ENCODE data around the gene MROH8.

MROH8 gene

GRCh38 chr20:37178839-37179682 lies at the start of gene MROH8, which contains the start of gene RPN2:
TSS of gene MROH8 (minus strand) at chr20:37179548.
TSS of gene RPN2 (plus strand) at chr20:37179330. CDS start at chr20:37179357, 27 bp downstream.
- ATAC-seq (ENCODE audit: low read depth) (peak; percentile 91), DNase-seq (ENCODE audit: low spot score in 2 of 2) (peak; percentile 84 to 86)
- H3K27me3 Mint-ChIP-seq = no peaks in the 10 kb centered on the region
- peaks cover 1% of the 10 kb centered on the region for H3K36me3 Mint-ChIP-seq
- peaks cover 27% of the 10 kb centered on the region for H3K4me1 Mint-ChIP-seq
- peak within 1 kb of the TSS; percentile 95 for H3K27ac Mint-ChIP-seq
- no peaks in the 10 kb centered on the region for H3K9me3 Mint-ChIP-seq
- peak within 1 kb of the TSS; percentile 99 for H3K4me3 Mint-ChIP-seq

- no peaks in the 10 kb centered on the region for H3K27me3 Mint-ChIP-seq
- H3K36me3 Mint-ChIP-seq = peaks cover 52% of the 10 kb centered on the region
- no peak overlapping the region for H3K27ac Mint-ChIP-seq
- DNase-seq (ENCODE audit: low spot score in 2 of 2) = no peak
- no peak for ATAC-seq (ENCODE audit: low read depth)
- no peaks in the 10 kb centered on the region for H3K9me3 Mint-ChIP-seq
- no peaks in the 10 kb centered on the region for H3K4me1 Mint-ChIP-seq
- H3K4me3 Mint-ChIP-seq = no peak overlapping the region
Measured at GRCh38 chr20:37228656-37229055, 49.3 kb upstream of the MROH8 start.

GRCh38 chr20:37228082-37228481 lies 48.7 kb upstream of the MROH8 start:
- Mint-ChIP-seq H3K4me1 (peaks cover under 1% of the 10 kb centered on the region), H3K27ac (no peak overlapping the region), H3K27me3 (no peaks in the 10 kb centered on the region), H3K36me3 (peaks cover 55% of the 10 kb centered on the region), H3K9me3 (no peaks in the 10 kb centered on the region), H3K4me3 (no peak overlapping the region)
- no peak for DNase-seq (ENCODE audit: low spot score in 2 of 2)
- no peak for ATAC-seq (ENCODE audit: low read depth)

- no peak for DNase-seq (ENCODE audit: low spot score in 2 of 2)
- H3K36me3 Mint-ChIP-seq = peaks cover 46% of the 10 kb centered on the region
- peaks cover 4% of the 10 kb centered on the region for H3K4me1 Mint-ChIP-seq
- H3K9me3 Mint-ChIP-seq = no peaks in the 10 kb centered on the region
- ATAC-seq (ENCODE audit: low read depth) = no peak
- no peak overlapping the region for H3K27ac Mint-ChIP-seq
- no peak overlapping the region for H3K4me3 Mint-ChIP-seq
- H3K27me3 Mint-ChIP-seq = no peaks in the 10 kb centered on the region
Measured at GRCh38 chr20:37226889-37227288, 47.5 kb upstream of the MROH8 start.

GRCh38 chr20:37225146-37225545 lies 45.8 kb upstream of the MROH8 start:
- ATAC-seq (ENCODE audit: low read depth) (no peak), DNase-seq (ENCODE audit: low spot score in 2 of 2) (no peak)
- H3K27me3 Mint-ChIP-seq = no peaks in the 10 kb centered on the region
- H3K27ac Mint-ChIP-seq = no peak overlapping the region
- H3K4me1 Mint-ChIP-seq = peaks cover 4% of the 10 kb centered on the region
- H3K9me3 Mint-ChIP-seq = no peaks in the 10 kb centered on the region
- peaks cover 35% of the 10 kb centered on the region for H3K36me3 Mint-ChIP-seq
- no peak overlapping the region for H3K4me3 Mint-ChIP-seq

GRCh38 chr20:37223053-37223452 lies 43.7 kb upstream of the MROH8 start:
- peaks cover 34% of the 10 kb centered on the region for H3K36me3 Mint-ChIP-seq
- no peaks in the 10 kb centered on the region for H3K9me3 Mint-ChIP-seq

GRCh38 chr20:37222086-37222485 lies 42.7 kb upstream of the MROH8 start:
- Mint-ChIP-seq H3K4me1 (peaks cover 6% of the 10 kb centered on the region), H3K4me3 (no peak overlapping the region), H3K36me3 (peaks cover 30% of the 10 kb centered on the region), H3K9me3 (no peaks in the 10 kb centered on the region), H3K27me3 (no peaks in the 10 kb centered on the region), H3K27ac (no peak overlapping the region)
- ATAC-seq (ENCODE audit: low read depth) (no peak), DNase-seq (ENCODE audit: low spot score in 2 of 2) (no peak)

More at GRCh38 chr20:37223053-37223452, 43.7 kb upstream of the MROH8 start:
- H3K27ac Mint-ChIP-seq = no peak overlapping the region
- peaks cover 6% of the 10 kb centered on the region for H3K4me1 Mint-ChIP-seq
- no peaks in the 10 kb centered on the region for H3K27me3 Mint-ChIP-seq
- no peak overlapping the region for H3K4me3 Mint-ChIP-seq
- DNase-seq (ENCODE audit: low spot score in 2 of 2) = no peak
- ATAC-seq (ENCODE audit: low read depth) = peak; percentile 70

- no peak overlapping the region for H3K27ac Mint-ChIP-seq
- no peak overlapping the region for H3K4me3 Mint-ChIP-seq
- H3K9me3 Mint-ChIP-seq = no peaks in the 10 kb centered on the region
- DNase-seq (ENCODE audit: low spot score in 2 of 2) (no peak), ATAC-seq (ENCODE audit: low read depth) (no peak)
- peaks cover 32% of the 10 kb centered on the region for H3K36me3 Mint-ChIP-seq
- H3K4me1 Mint-ChIP-seq = peaks cover 6% of the 10 kb centered on the region
- H3K27me3 Mint-ChIP-seq = no peaks in the 10 kb centered on the region
Measured at GRCh38 chr20:37220731-37221130, 41.4 kb upstream of the MROH8 start.

GRCh38 chr20:37219751-37220668 lies 40.7 kb upstream of the MROH8 start:
- Mint-ChIP-seq H3K9me3 (no peaks in the 10 kb centered on the region), H3K27me3 (no peaks in the 10 kb centered on the region), H3K36me3 (peaks cover 29% of the 10 kb centered on the region), H3K4me1 (peaks cover 6% of the 10 kb centered on the region), H3K27ac (no peak overlapping the region), H3K4me3 (no peak overlapping the region)
- no peak for ATAC-seq (ENCODE audit: low read depth)
- DNase-seq (ENCODE audit: low spot score in 2 of 2) = no peak

- Mint-ChIP-seq H3K4me1 (peaks cover 6% of the 10 kb centered on the region), H3K4me3 (no peak overlapping the region), H3K9me3 (no peaks in the 10 kb centered on the region), H3K27ac (no peak overlapping the region), H3K27me3 (no peaks in the 10 kb centered on the region), H3K36me3 (peaks cover 31% of the 10 kb centered on the region)
- DNase-seq (ENCODE audit: low spot score in 2 of 2) (no peak), ATAC-seq (ENCODE audit: low read depth) (no peak)
Measured at GRCh38 chr20:37218976-37219375, 39.6 kb upstream of the MROH8 start.

- H3K27me3 Mint-ChIP-seq = no peaks in the 10 kb centered on the region
- peaks cover 26% of the 10 kb centered on the region for H3K36me3 Mint-ChIP-seq
- ATAC-seq (ENCODE audit: low read depth) = no peak
Measured at GRCh38 chr20:37218441-37218840, 39.1 kb upstream of the MROH8 start.

GRCh38 chr20:37209661-37210314 lies 30.4 kb upstream of the MROH8 start:
- ATAC-seq (ENCODE audit: low read depth) (no peak), DNase-seq (ENCODE audit: low spot score in 2 of 2) (no peak)
- peaks cover 34% of the 10 kb centered on the region for H3K36me3 Mint-ChIP-seq
- no peak overlapping the region for H3K27ac Mint-ChIP-seq
- H3K27me3 Mint-ChIP-seq = no peaks in the 10 kb centered on the region
- H3K4me1 Mint-ChIP-seq = no peaks in the 10 kb centered on the region
- no peak overlapping the region for H3K4me3 Mint-ChIP-seq
- H3K9me3 Mint-ChIP-seq = no peaks in the 10 kb centered on the region

More at GRCh38 chr20:37218441-37218840, 39.1 kb upstream of the MROH8 start:
- Mint-ChIP-seq H3K4me3 (no peak overlapping the region), H3K9me3 (no peaks in the 10 kb centered on the region), H3K4me1 (peaks cover 6% of the 10 kb centered on the region), H3K27ac (no peak overlapping the region)
- no peak for DNase-seq (ENCODE audit: low spot score in 2 of 2)

- no peak for ATAC-seq (ENCODE audit: low read depth)
- no peak for DNase-seq (ENCODE audit: low spot score in 2 of 2)
- H3K9me3 Mint-ChIP-seq = no peaks in the 10 kb centered on the region
- H3K36me3 Mint-ChIP-seq = peaks cover 36% of the 10 kb centered on the region
- no peaks in the 10 kb centered on the region for H3K27me3 Mint-ChIP-seq
- no peak overlapping the region for H3K27ac Mint-ChIP-seq
- H3K4me1 Mint-ChIP-seq = no peaks in the 10 kb centered on the region
- no peak overlapping the region for H3K4me3 Mint-ChIP-seq
Measured at GRCh38 chr20:37209193-37209592, 29.8 kb upstream of the MROH8 start.

GRCh38 chr20:37207171-37207570 lies 27.8 kb upstream of the MROH8 start:
- Mint-ChIP-seq H3K27me3 (no peaks in the 10 kb centered on the region), H3K36me3 (peaks cover 32% of the 10 kb centered on the region), H3K4me1 (peaks cover 1% of the 10 kb centered on the region), H3K4me3 (no peak overlapping the region), H3K27ac (no peak overlapping the region), H3K9me3 (no peaks in the 10 kb centered on the region)
- ATAC-seq (ENCODE audit: low read depth) = no peak
- no peak for DNase-seq (ENCODE audit: low spot score in 2 of 2)

Measured in memory B cell (primary cell).